DMS 273 (cell line): ENCODE data around the gene DLG2.

Experiments
- DNase-seq: peaks from one replicate; lab custom pipeline; 2025; ENCODE audit not compliant: unreplicated experiment; lab: John Stamatoyannopoulos, UW

Gene DLG2

GRCh38 chr11:84686716-84687115, 940.4 kb downstream of the DLG2 start:
- DNase-seq: no peak

GRCh38 chr11:84685976-84686375, 941.2 kb downstream of the DLG2 start:
- peak; percentile 1 for DNase-seq

GRCh38 chr11:84685149-84685548, 942.0 kb downstream of the DLG2 start:
- no peak for DNase-seq

- no peak for DNase-seq
These were observed 945.7 kb downstream of the DLG2 start for GRCh38 chr11:84681456-84681855.

GRCh38 chr11:84675396-84676025, 951.6 kb downstream of the DLG2 start:
- no peak for DNase-seq

GRCh38 chr11:84673753-84674152, 953.4 kb downstream of the DLG2 start:
- DNase-seq: peak; percentile 83

- DNase-seq: peak; percentile 32
These were observed 955.7 kb downstream of the DLG2 start for GRCh38 chr11:84671325-84671999.

GRCh38 chr11:84663731-84664130, 963.4 kb downstream of the DLG2 start:
- no peak for DNase-seq

GRCh38 chr11:84660257-84660977, 966.7 kb downstream of the DLG2 start:
- DNase-seq: no peak

- DNase-seq: no peak
These were observed 971.4 kb downstream of the DLG2 start for GRCh38 chr11:84655712-84656111.

- no peak for DNase-seq
These were observed 978.7 kb downstream of the DLG2 start for GRCh38 chr11:84648471-84648870.

GRCh38 chr11:84645988-84646694, 981.0 kb downstream of the DLG2 start:
- no peak for DNase-seq

- no peak for DNase-seq
These were observed 984.6 kb downstream of the DLG2 start for GRCh38 chr11:84642500-84642899.

GRCh38 chr11:84634309-84634708, 992.8 kb downstream of the DLG2 start:
- DNase-seq: no peak

- no peak for DNase-seq
These were observed 998.1 kb downstream of the DLG2 start for GRCh38 chr11:84628871-84629620.

GRCh38 chr11:84626256-84626655, 1000.9 kb downstream of the DLG2 start:
- DNase-seq: no peak

GRCh38 chr11:84612645-84613044, 1014.5 kb downstream of the DLG2 start:
- no peak for DNase-seq

- DNase-seq: no peak
These were observed 1018.3 kb downstream of the DLG2 start for GRCh38 chr11:84608837-84609196.

GRCh38 chr11:84607975-84608836, 1018.9 kb downstream of the DLG2 start:
- DNase-seq: no peak

- DNase-seq: no peak
These were observed 1032.5 kb downstream of the DLG2 start for GRCh38 chr11:84594602-84595001.
